Purkinje cell (primary cell): Measurements from ENCODE around the gene DPY19L3. TPM values are rescaled to one million over a fixed set of nuclear protein-coding genes. Genes with fewer than 3 reads are reported as not detected.

ENCODE experiments used
- polyA plus RNA-seq: library from polyadenylated mRNA; unstranded; fragments of >200 nt; fragmentation: Nextera tagmentation; gene quantifications from 2 replicates; pipeline ENCODE4 v1.2.1, GENCODE V29; 2014

Gene DPY19L3, protein sequence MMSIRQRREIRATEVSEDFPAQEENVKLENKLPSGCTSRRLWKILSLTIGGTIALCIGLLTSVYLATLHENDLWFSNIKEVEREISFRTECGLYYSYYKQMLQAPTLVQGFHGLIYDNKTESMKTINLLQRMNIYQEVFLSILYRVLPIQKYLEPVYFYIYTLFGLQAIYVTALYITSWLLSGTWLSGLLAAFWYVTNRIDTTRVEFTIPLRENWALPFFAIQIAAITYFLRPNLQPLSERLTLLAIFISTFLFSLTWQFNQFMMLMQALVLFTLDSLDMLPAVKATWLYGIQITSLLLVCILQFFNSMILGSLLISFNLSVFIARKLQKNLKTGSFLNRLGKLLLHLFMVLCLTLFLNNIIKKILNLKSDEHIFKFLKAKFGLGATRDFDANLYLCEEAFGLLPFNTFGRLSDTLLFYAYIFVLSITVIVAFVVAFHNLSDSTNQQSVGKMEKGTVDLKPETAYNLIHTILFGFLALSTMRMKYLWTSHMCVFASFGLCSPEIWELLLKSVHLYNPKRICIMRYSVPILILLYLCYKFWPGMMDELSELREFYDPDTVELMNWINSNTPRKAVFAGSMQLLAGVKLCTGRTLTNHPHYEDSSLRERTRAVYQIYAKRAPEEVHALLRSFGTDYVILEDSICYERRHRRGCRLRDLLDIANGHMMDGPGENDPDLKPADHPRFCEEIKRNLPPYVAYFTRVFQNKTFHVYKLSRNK
- 9.1 and 11.5 TPM in 2 replicates for polyA plus RNA-seq

GRCh38 chr19:32405431-32406160 is at the start of gene DPY19L3:
Gene DPY19L3 (plus strand): TSS chr19:32405770. CDS start chr19:32408254, 2,484 bp downstream.

Other genes starting within 250 kb of the DPY19L3 start
- gene ZNF507, start 60.2 kb upstream of the DPY19L3 start, polyA plus RNA-seq, result 4.6 and 4.7 TPM in 2 replicates
- 274 and 277 TPM in 2 replicates for gene PDCD5, start 175.4 kb downstream of the DPY19L3 start, polyA plus RNA-seq